Measurements from ENCODE around the gene TEX54. TPM values are rescaled to one million over a fixed set of nuclear protein-coding genes. Genes with fewer than 3 reads are reported as not detected.
A peak's percentile ranks its signal among the peaks of the same experiment; 100 is the strongest.
"Not testable (repeated sequence)": the region's sequence is repeated elsewhere in the genome, so short reads cannot be mapped to it uniquely, and the experiment has no call there.

The TEX54 gene
- polyA plus RNA-seq, 1 donor, result not detected

GRCh38 chr11:62831520-62832335, 913 bp downstream of the TEX54 start, which contains the start of gene STX5:
TSS of gene STX5 (minus strand) at chr11:62832051. CDS start at chr11:62831243, 808 bp downstream.
- DNase-seq, result peak; percentile 99

GRCh38 chr11:62830904-62831519, 1.6 kb downstream of the TEX54 start:
- DNase-seq, result peak; percentile 78

- not testable (repeated sequence) for DNase-seq
These were observed 4.5 kb downstream of the TEX54 start for GRCh38 chr11:62828130-62828529.

GRCh38 chr11:62823677-62824076, 9.0 kb downstream of the TEX54 start:
- no peak for DNase-seq

- DNase-seq, result no peak
These were observed 15.5 kb downstream of the TEX54 start for GRCh38 chr11:62817129-62817528.

GRCh38 chr11:62816557-62816956, 16.1 kb downstream of the TEX54 start:
- DNase-seq, result no peak

GRCh38 chr11:62811659-62812058, 21.0 kb downstream of the TEX54 start:
- no peak for DNase-seq

GRCh38 chr11:62810748-62811147, 21.9 kb downstream of the TEX54 start:
- DNase-seq, result no peak

GRCh38 chr11:62806611-62807121, 26.0 kb downstream of the TEX54 start:
- no peak for DNase-seq

GRCh38 chr11:62805961-62806441, 26.6 kb downstream of the TEX54 start:
- DNase-seq, result no peak

- DNase-seq, result peak; percentile 94
These were observed 27.4 kb downstream of the TEX54 start, which contains the start of gene NXF1 for GRCh38 chr11:62805076-62805892. TSS of gene NXF1 (minus strand) at chr11:62805440. CDS start at chr11:62805356, 84 bp downstream.

- peak; percentile 51 for DNase-seq
These were observed 28.1 kb downstream of the TEX54 start for GRCh38 chr11:62804310-62805075.

GRCh38 chr11:62801071-62801470, 31.6 kb downstream of the TEX54 start:
- no peak for DNase-seq

GRCh38 chr11:62799486-62799885, 33.2 kb downstream of the TEX54 start:
- no peak for DNase-seq

- DNase-seq, result no peak
These were observed 36.4 kb downstream of the TEX54 start for GRCh38 chr11:62796281-62796680.

GRCh38 chr11:62794201-62794775, 38.4 kb downstream of the TEX54 start:
- no peak for DNase-seq

GRCh38 chr11:62792202-62792575, 40.5 kb downstream of the TEX54 start:
- DNase-seq, result no peak

- DNase-seq, result peak; percentile 84
These were observed 41.0 kb downstream of the TEX54 start, which contains the start of gene TMEM223 for GRCh38 chr11:62791501-62792201. TSS of gene TMEM223 (minus strand) at chr11:62792006. CDS start at chr11:62791994, 12 bp downstream.

GRCh38 chr11:62789576-62789975, 43.1 kb downstream of the TEX54 start:
- DNase-seq, result no peak

GRCh38 chr11:62788991-62789390, 43.6 kb downstream of the TEX54 start:
- DNase-seq, result no peak
